Measurements from ENCODE around the gene ZNF697.
"Not testable (repeated sequence)": the region's sequence is repeated elsewhere in the genome, so short reads cannot be mapped to it uniquely, and the experiment has no call there.

ZNF697 gene

GRCh38 chr1:119600561-119600960 lies 47.5 kb downstream of the ZNF697 start:
- DNase-seq, result no peak

GRCh38 chr1:119595606-119596005 lies 52.5 kb downstream of the ZNF697 start:
- DNase-seq, result no peak

- no peak for DNase-seq
Measured at GRCh38 chr1:119595168-119595567, 52.9 kb downstream of the ZNF697 start.

- DNase-seq, result no peak
Measured at GRCh38 chr1:119594376-119594775, 53.7 kb downstream of the ZNF697 start.

GRCh38 chr1:119593805-119594204 lies 54.3 kb downstream of the ZNF697 start:
- DNase-seq, result no peak

GRCh38 chr1:119590393-119590792 lies 57.7 kb downstream of the ZNF697 start:
- no peak for DNase-seq

- DNase-seq, result no peak
Measured at GRCh38 chr1:119588621-119589020, 59.4 kb downstream of the ZNF697 start.

- DNase-seq, result no peak
Measured at GRCh38 chr1:119587341-119587740, 60.7 kb downstream of the ZNF697 start.

- DNase-seq, result not testable (repeated sequence)
Measured at GRCh38 chr1:119585801-119586200, 62.3 kb downstream of the ZNF697 start.

GRCh38 chr1:119582801-119583200 lies 65.3 kb downstream of the ZNF697 start:
- DNase-seq, result no peak

GRCh38 chr1:119581076-119581475 lies 67.0 kb downstream of the ZNF697 start:
- not testable (repeated sequence) for DNase-seq

GRCh38 chr1:119573886-119574285 lies 74.2 kb downstream of the ZNF697 start:
- DNase-seq, result no peak

GRCh38 chr1:119569930-119570622 lies 78.0 kb downstream of the ZNF697 start:
- not testable (repeated sequence) for DNase-seq

Measured in activated gamma-delta T cell (primary cell).